Astrocyte (in vitro differentiated cells and primary cell): ENCODE measurements around the gene POU6F2. TPM values are rescaled to one million over a fixed set of nuclear protein-coding genes. Genes with fewer than 3 reads are reported as not detected.

Experiments used
- DNase-seq: peaks from one replicate; pipeline ENCODE4 v3.0.0-alpha.2; 2010; ENCODE audit warnings: low read depth
- FAIRE-seq: peaks from 2 replicates; lab custom pipeline; 2011; peaks lifted over from hg19 to GRCh38; lab: Jason Lieb, UNC
- H2AFZ ChIP-seq: 2 replicates; pipeline ENCODE4 v1.6.0; 2012; ENCODE audit warnings: low read depth, low read length, inconsistent platforms
- H3K27ac ChIP-seq: 2 replicates; pipeline ENCODE4 v1.5.1; 2011; ENCODE audit warnings: low read depth, low read length, inconsistent platforms
- H3K27me3 ChIP-seq: 2 replicates; pipeline ENCODE4 v1.6.0; 2011; ENCODE audit warnings: low read length, inconsistent platforms; ENCODE audit not compliant: insufficient read depth
- H3K36me3 ChIP-seq: 2 replicates; pipeline ENCODE4 v1.5.1; 2011; ENCODE audit warnings: low read length, inconsistent platforms; ENCODE audit not compliant: insufficient read depth
- H3K4me1 ChIP-seq: 2 replicates; pipeline ENCODE4 v1.5.1; 2011; ENCODE audit warnings: low read length, inconsistent platforms; ENCODE audit not compliant: insufficient read depth
- H3K4me2 ChIP-seq: 2 replicates; pipeline ENCODE4 v1.6.0; 2012; ENCODE audit warnings: low read length, inconsistent platforms
- H3K4me3 ChIP-seq: 2 replicates; pipeline ENCODE4 v1.5.1; 2011; ENCODE audit warnings: low read depth, mild to moderate bottlenecking, low read length, inconsistent platforms; ENCODE audit not compliant: insufficient read depth
- H3K79me2 ChIP-seq: 2 replicates; pipeline ENCODE4 v1.6.0; 2012; ENCODE audit warnings: mild to moderate bottlenecking, low read length, inconsistent platforms; ENCODE audit not compliant: insufficient read depth
- H3K9ac ChIP-seq: 2 replicates; pipeline ENCODE4 v1.6.0; 2012; ENCODE audit warnings: mild to moderate bottlenecking, low read length, inconsistent platforms
- H3K9me3 ChIP-seq: 2 replicates; pipeline ENCODE4 v1.5.1; 2012; ENCODE audit warnings: low read depth, mild to moderate bottlenecking, low read length, inconsistent platforms; ENCODE audit not compliant: insufficient read depth
- H4K20me1 ChIP-seq: 2 replicates; pipeline ENCODE4 v1.6.0; 2012; ENCODE audit warnings: low read length, inconsistent platforms; ENCODE audit not compliant: insufficient read depth
- H3K27ac Mint-ChIP-seq: one replicate; pipeline ENCODE4 v1.8.0; 2021; ENCODE audit warnings: mild to moderate bottlenecking, mixed read lengths; ENCODE audit not compliant: unreplicated experiment
- H3K27me3 Mint-ChIP-seq: one replicate; pipeline ENCODE4 v1.8.0; 2021; ENCODE audit warnings: low read depth, mixed read lengths; ENCODE audit not compliant: unreplicated experiment
- H3K36me3 Mint-ChIP-seq: one replicate; pipeline ENCODE4 v1.8.0; 2021; ENCODE audit warnings: low read depth, mixed read lengths; ENCODE audit not compliant: unreplicated experiment
- H3K4me1 Mint-ChIP-seq: one replicate; pipeline ENCODE4 v1.8.0; 2021; ENCODE audit warnings: low read depth, mixed read lengths; ENCODE audit not compliant: unreplicated experiment
- H3K4me3 Mint-ChIP-seq: one replicate; pipeline ENCODE4 v1.8.0; 2021; ENCODE audit warnings: mild to moderate bottlenecking, moderate library complexity, mixed read lengths; ENCODE audit not compliant: unreplicated experiment
- H3K9me3 Mint-ChIP-seq: one replicate; pipeline ENCODE4 v1.8.0; 2021; ENCODE audit warnings: mild to moderate bottlenecking, mixed read lengths; ENCODE audit not compliant: unreplicated experiment
- CTCF ChIP-seq: IDR thresholded peaks from 2 replicates; pipeline ENCODE4 v1.5.1; 2011; ENCODE audit warnings: low read depth, mild to moderate bottlenecking, inconsistent platforms, low read length, moderate library complexity; ENCODE audit not compliant: insufficient read depth
- EZH2 ChIP-seq: IDR thresholded peaks from 2 replicates; pipeline ENCODE4 v1.6.1; 2012; ENCODE audit warnings: mild to moderate bottlenecking, low read length, inconsistent platforms; ENCODE audit not compliant: insufficient read depth
- total RNA-seq: library from RNA; stranded (reverse); gene quantifications from 2 replicates; pipeline ENCODE4 v1.2.1, GENCODE V29; 2021

POU6F2 gene
- total RNA-seq, 1 donor from 2014 or later, result 0.45 TPM

GRCh38 chr7:39051707-39052106 is 74.0 kb downstream of the POU6F2 start:
- no peaks in the 10 kb centered on the region for H3K27me3 ChIP-seq
- TF ChIP-seq CTCF, result no peak
- no peak for TF ChIP-seq EZH2
- no peak for DNase-seq
- H3K27ac ChIP-seq, result no peak overlapping the region
- no peak overlapping the region for H3K4me3 Mint-ChIP-seq
- H3K36me3 Mint-ChIP-seq, result no peaks in the 10 kb centered on the region
- no peaks in the 10 kb centered on the region for H3K4me1 ChIP-seq
- H3K4me2 ChIP-seq, result no peak overlapping the region
- H3K4me3 ChIP-seq, result no peak overlapping the region
- no peak overlapping the region for H3K9ac ChIP-seq
- no peaks in the 10 kb centered on the region for H3K79me2 ChIP-seq
- H3K4me1 Mint-ChIP-seq, result peaks cover 7% of the 10 kb centered on the region
- no peaks in the 10 kb centered on the region for H3K27me3 Mint-ChIP-seq
- no peaks in the 10 kb centered on the region for H3K36me3 ChIP-seq
- peaks cover 3% of the 10 kb centered on the region for H3K9me3 Mint-ChIP-seq
- no peak overlapping the region for H3K27ac Mint-ChIP-seq
- H2AFZ ChIP-seq, result no peak overlapping the region
- H4K20me1 ChIP-seq, result no peaks in the 10 kb centered on the region
- no peak for FAIRE-seq
- no peaks in the 10 kb centered on the region for H3K9me3 ChIP-seq

DNA sequence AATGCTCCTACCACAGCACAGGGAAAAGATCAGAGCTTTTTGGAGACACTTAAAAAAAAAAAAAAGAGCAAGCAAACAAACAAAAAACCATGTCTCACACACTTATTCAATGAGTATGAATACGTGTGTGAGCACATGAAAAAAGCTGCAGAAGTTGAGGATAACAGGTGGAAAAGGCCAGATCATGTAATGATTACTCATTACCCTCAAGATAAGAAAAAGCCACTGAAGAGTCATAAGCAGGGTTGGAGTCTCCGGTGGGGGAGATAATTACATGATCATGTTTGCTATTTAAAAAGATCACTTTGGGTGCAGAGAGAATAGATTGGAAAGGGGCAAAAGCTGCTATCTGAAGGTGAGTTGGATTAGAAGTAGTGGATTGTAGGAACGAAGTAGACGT is 77.0 kb downstream of the POU6F2 start:
- H3K9me3 Mint-ChIP-seq, result no peaks in the 10 kb centered on the region
- TF ChIP-seq EZH2, result no peak
- no peak overlapping the region for H3K4me2 ChIP-seq

GRCh38 chr7:39056153-39056552 is 78.4 kb downstream of the POU6F2 start:
- DNase-seq, result no peak
- Histone ChIP-seq H4K20me1 (no peaks in the 10 kb centered on the region), H3K4me3 (no peak overlapping the region), H3K27ac (no peak overlapping the region), H3K4me1 (no peaks in the 10 kb centered on the region), H3K9me3 (no peaks in the 10 kb centered on the region), H3K36me3 (no peaks in the 10 kb centered on the region), H3K4me2 (no peak overlapping the region), H3K27me3 (no peaks in the 10 kb centered on the region), H2AFZ (no peak overlapping the region), H3K79me2 (no peaks in the 10 kb centered on the region), H3K9ac (no peak overlapping the region)
- Mint-ChIP-seq H3K27ac (no peak overlapping the region), H3K36me3 (no peaks in the 10 kb centered on the region), H3K4me3 (no peak overlapping the region), H3K9me3 (no peaks in the 10 kb centered on the region), H3K4me1 (peaks cover 7% of the 10 kb centered on the region), H3K27me3 (no peaks in the 10 kb centered on the region)
- FAIRE-seq, result no peak
- no peak for TF ChIP-seq EZH2
- TF ChIP-seq CTCF, result no peak

More for the DNA sequence above, 77.0 kb downstream of the POU6F2 start:
- Histone ChIP-seq H4K20me1 (no peaks in the 10 kb centered on the region), H3K36me3 (no peaks in the 10 kb centered on the region), H3K9me3 (no peaks in the 10 kb centered on the region), H2AFZ (no peak overlapping the region), H3K27me3 (no peaks in the 10 kb centered on the region), H3K4me1 (no peaks in the 10 kb centered on the region), H3K79me2 (no peaks in the 10 kb centered on the region), H3K27ac (no peak overlapping the region), H3K4me3 (no peak overlapping the region), H3K9ac (no peak overlapping the region)
- Mint-ChIP-seq H3K36me3 (no peaks in the 10 kb centered on the region), H3K27ac (no peak overlapping the region), H3K4me3 (no peak overlapping the region), H3K27me3 (no peaks in the 10 kb centered on the region), H3K4me1 (peaks cover 7% of the 10 kb centered on the region)
- FAIRE-seq, result no peak
- DNase-seq, result no peak
